ENCODE data around the gene FADS2.

DNA sequence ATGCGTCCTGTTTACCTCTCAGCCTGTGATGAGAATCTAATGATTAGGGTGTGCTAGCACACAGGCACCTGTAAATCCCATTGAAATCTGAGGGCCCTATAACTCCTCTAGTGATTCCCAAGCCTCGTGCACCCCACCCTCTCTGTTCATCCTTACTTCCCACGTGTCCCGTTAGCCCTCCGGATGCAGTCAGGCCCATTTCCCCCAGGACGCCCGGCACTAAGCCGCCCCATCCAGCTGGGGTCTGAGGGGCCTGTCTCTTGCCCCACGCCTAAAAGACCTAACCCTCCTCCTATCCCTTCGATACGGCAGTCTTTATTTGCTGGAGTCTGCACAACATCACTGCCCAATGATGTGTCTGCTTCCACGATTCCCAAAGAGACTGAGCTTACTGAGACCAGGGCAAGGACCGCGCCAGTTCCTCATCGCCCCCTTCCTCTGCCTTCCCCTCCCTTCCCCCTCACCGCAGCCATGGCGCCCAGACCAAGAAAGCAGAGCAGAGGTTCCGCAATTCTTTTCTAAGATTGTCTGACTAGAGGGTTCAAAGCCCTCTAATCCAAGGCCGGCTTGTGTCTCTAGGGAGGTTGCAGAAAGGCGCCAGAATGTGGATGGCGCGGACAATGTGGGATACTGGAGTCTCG, 1.1 kb upstream of the FADS2 start:
- TF ChIP-seq CTCF (IDR thresholded peaks at IDR 0.05) (no peak), POLR2A (IDR thresholded peaks at IDR 0.05) (no peak), POLR2AphosphoS5 (IDR thresholded peaks at IDR 0.05) (no peak), EP300 (IDR thresholded peaks at IDR 0.05) (no peak)
